ENCODE results near the gene DNAH2. TPM values are rescaled to one million over a fixed set of nuclear protein-coding genes. Genes with fewer than 3 reads are reported as not detected.

Gene DNAH2
- polyA plus RNA-seq, 2 of the 4 experiments (the other 2 are of a cell fraction), result 0.01 to 0.08 TPM

- TF ChIP-seq HMGXB4 (CRISPR knock-in tag; IDR thresholded peaks at IDR 0.05; ENCODE audit: borderline replicate concordance) (no peak), NR3C1 (IDR thresholded peaks at IDR 0.05) (no peak), CTCF (IDR thresholded peaks at IDR 0.05) (peak; percentile 40), REST (IDR thresholded peaks at IDR 0.05) (peak; percentile 99), CBX8 (IDR thresholded peaks at IDR 0.05) (no peak), TFCP2L1 (CRISPR knock-in tag; IDR thresholded peaks at IDR 0.05) (peak; percentile 14; the same call in 1 of the 2 replicates), POLR2A (IDR thresholded peaks at IDR 0.05; ENCODE audit: low read length) (peak; percentile 55), ZFP36 (IDR thresholded peaks at IDR 0.05; ENCODE audit: borderline replicate concordance, partially characterized antibody) (no peak), E2F6 (IDR thresholded peaks at IDR 0.05; ENCODE audit: borderline replicate concordance, low read depth) (peak; percentile 75; the same call in 1 of the 2 replicates), EHMT2 (IDR thresholded peaks at IDR 0.05; ENCODE audit: low read depth) (no peak), EP300 (IDR thresholded peaks at IDR 0.05) (no peak), POLR2AphosphoS2 (conservative IDR thresholded peaks at IDR 0.05; ENCODE audit: low read length) (0 out of 2 replicates have a peak, but pooled peaks have one; percentile 37), NPAS2 (CRISPR knock-in tag; IDR thresholded peaks at IDR 0.05; ENCODE audit: borderline replicate concordance) (no peak), RNF2 (IDR thresholded peaks at IDR 0.05; ENCODE audit: borderline replicate concordance, low read depth) (0 out of 2 replicates have a peak, but pooled peaks have one; percentile 56), PBX3 (IDR thresholded peaks at IDR 0.05) (peak; percentile 66), HDAC2 (IDR thresholded peaks at IDR 0.05) (0 out of 2 replicates have a peak, but pooled peaks have one; percentile 34), ATOH8 (CRISPR knock-in tag; IDR thresholded peaks at IDR 0.05; ENCODE audit: low read depth) (no peak), BCL3 (IDR thresholded peaks at IDR 0.05) (no peak)
Measured at GRCh38 chr17:7856811-7857712, 139.5 kb downstream of the DNAH2 start, which contains the start of gene NAA38 (continued).

Measured in A549 (cell line).